Fibroblast of the aortic adventitia (primary cell): Measurements from ENCODE around the gene GBE1. TPM values are rescaled to one million over a fixed set of nuclear protein-coding genes. Genes with fewer than 3 reads are reported as not detected.

Experiments used
- DNase-seq: peaks from one replicate; pipeline ENCODE4 v3.0.0-alpha.2; 2010; ENCODE audit warnings: low read depth
- H3K4me3 ChIP-seq: 2 replicates; pipeline ENCODE4 v1.5.1; 2011; ENCODE audit warnings: low read depth, mild to moderate bottlenecking, control low read depth, low read length, moderate library complexity
- CTCF ChIP-seq: IDR thresholded peaks from 2 replicates; pipeline ENCODE4 v1.5.1; 2011; ENCODE audit warnings: mild to moderate bottlenecking, low read length, control low read depth, inconsistent platforms; ENCODE audit not compliant: insufficient read depth
- total RNA-seq: library from RNA; depleted of rRNA; stranded (reverse); fragments of >200 nt; gene quantifications from 2 replicates; pipeline ENCODE4 v1.2.3, GENCODE V29; 2012; ENCODE audit warnings: low replicate concordance

Gene GBE1
- total RNA-seq, 1 donor, result 204 TPM

DNA sequence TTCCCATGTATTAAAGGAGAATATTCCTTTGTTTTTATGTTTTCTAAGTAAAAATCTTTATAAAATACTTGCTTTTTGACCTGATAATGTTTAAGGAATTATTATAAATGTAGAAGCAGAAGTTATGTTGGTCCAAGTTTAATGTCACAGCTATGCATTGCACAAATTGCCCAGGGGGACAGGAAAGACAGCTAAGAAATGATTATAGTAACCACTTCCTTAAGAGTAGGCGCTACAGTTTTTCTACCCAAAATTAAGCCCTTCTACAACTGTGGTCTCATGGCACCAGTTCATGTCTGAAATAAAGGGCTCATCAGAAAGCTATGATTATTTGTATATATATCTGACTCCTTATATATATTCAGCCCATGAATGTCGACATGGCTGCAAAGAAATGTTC is 176.4 kb downstream of the GBE1 start:
- no peak for DNase-seq
- H3K4me3 ChIP-seq, result no peak overlapping the region
- no peak for TF ChIP-seq CTCF

GRCh38 chr3:81581966-81582599 is 179.4 kb downstream of the GBE1 start:
- H3K4me3 ChIP-seq, result no peak overlapping the region
- TF ChIP-seq CTCF, result peak; percentile 85
- peak; percentile 51 for DNase-seq

- no peak for TF ChIP-seq CTCF
- no peak overlapping the region for H3K4me3 ChIP-seq
- DNase-seq, result no peak
These were observed 181.1 kb downstream of the GBE1 start for GRCh38 chr3:81580355-81580754.

- no peak overlapping the region for H3K4me3 ChIP-seq
- DNase-seq, result no peak
- TF ChIP-seq CTCF, result no peak
These were observed 181.7 kb downstream of the GBE1 start for GRCh38 chr3:81579744-81580143.

GRCh38 chr3:81572201-81572756 is 189.2 kb downstream of the GBE1 start:
- no peak overlapping the region for H3K4me3 ChIP-seq
- TF ChIP-seq CTCF, result no peak

DNA sequence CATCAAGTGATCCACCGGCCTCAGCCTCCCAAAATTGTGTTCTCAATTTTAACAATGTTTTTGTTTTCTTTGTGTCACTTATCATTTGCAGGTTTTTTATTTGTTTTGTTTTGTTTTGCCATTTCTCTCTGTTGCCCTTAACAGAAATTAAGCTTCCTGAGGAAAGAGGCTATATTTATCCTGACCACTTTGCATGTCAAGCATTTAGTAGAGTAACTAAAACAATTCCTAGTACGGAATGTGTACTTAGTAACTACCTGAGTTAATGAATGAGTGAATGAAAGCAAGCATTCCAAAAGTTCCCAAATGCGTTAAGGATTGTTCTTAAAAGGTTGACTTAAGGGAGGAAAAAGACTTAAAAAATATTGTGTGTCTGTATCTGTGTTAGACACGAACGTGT is 193.1 kb downstream of the GBE1 start:
- H3K4me3 ChIP-seq, result no peak overlapping the region
- TF ChIP-seq CTCF, result no peak
- DNase-seq, result no peak

More at GRCh38 chr3:81572201-81572756, 189.2 kb downstream of the GBE1 start:
- no peak for DNase-seq

DNA sequence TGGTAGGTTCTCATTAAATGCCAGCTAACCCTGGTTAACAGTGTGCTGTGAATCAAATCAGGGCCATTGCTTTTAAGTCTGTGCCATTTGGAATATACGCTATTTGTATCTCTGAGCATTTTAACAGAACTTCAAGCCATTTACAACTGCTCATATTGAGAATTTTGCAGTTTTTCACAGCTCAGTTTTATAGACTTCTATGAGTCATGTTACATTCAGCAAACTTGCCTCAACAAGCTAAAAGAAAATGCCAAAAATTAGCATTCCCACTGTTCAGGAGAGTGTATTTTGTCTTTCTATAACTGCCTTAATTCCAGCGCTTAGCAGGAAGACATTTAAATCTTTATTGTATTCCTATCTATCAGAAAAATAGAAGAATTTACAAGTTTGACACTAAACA is 196.4 kb downstream of the GBE1 start:
- no peak for TF ChIP-seq CTCF
- DNase-seq, result no peak

More for the DNA sequence above, 196.4 kb downstream of the GBE1 start:
- no peak overlapping the region for H3K4me3 ChIP-seq
